Choroid plexus epithelial cell (primary cell): ENCODE data around the gene RSPH10B2.
"Not testable (repeated sequence)": the region's sequence is repeated elsewhere in the genome, so short reads cannot be mapped to it uniquely, and the experiment has no call there.

Experiments used
- DNase-seq: peaks from one replicate; pipeline ENCODE4 v3.0.0-alpha.2; 2010; ENCODE audit warnings: low read depth
- H3K4me3 ChIP-seq: 2 replicates; pipeline ENCODE4 v1.5.1; 2011; ENCODE audit warnings: low read depth, mild to moderate bottlenecking, control low read depth, low read length, moderate library complexity
- TF ChIP-seq, protein P1 (sequence below): conservative IDR thresholded peaks from 2 replicates; pipeline ENCODE4 v1.5.1; 2011; ENCODE audit warnings: low read depth, mild to moderate bottlenecking, control low read depth, inconsistent platforms, low read length, moderate library complexity

The RSPH10B2 gene

DNA sequence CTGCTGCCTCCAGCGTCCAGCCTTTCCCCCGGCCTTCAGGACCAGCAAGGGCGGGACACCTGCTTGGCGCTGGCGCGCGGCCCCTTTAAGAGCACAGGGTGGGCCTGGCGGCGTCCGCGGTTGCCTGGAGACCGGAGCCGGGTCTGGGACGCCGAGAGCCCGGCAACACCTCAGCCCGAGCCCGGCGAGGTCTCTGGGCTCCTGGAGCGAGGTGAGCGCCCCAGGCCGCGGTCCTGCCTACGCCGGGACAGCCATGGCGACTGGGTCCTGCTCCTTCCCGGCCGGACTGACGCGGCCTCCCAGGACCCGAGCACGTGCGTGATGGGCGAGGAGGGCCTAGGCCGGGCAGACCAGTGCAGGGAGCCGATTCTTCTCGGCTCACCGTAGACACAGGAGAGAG lies at the start of gene RSPH10B2:
RSPH10B2 (plus strand) TSS at position 140 of the 400 bp plus-strand sequence. CDS start 3,575 bp downstream, outside the sequence.
- peak within 1 kb of the TSS; percentile 28 for H3K4me3 ChIP-seq
- peak; percentile 2 for DNase-seq

DNA sequence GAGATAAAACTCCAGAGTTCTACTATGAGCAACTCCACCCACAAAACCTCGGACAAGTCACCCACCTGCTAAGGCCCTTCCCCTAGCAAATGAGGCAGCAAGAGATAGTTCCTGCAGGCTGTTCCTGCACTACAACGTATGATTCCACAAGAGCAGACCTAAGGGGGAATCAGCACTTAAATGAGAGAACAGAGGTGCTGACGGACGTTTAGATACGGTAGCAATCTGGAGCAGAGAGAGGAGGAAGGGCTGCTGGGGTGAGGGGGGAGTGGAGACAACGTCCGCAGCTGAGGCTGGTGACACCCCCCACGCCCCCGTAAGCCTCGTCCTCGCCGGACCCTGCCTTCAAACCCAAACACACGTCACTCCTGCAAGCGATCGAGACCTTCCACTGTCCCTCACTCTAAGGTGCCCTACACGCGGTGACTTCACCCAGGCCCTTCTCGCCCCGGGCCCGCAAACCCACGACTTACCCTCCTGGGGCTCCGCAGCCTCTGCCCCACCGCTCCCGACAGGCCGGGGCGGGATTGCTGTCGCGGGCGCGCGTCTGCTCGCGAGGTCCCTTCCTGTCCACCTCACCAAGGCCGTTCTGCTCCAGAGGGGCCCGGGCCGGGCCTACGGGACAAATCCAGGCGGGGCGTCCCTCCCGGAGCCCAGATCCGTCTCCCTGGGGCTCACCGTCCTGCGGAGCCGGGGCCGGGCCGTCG lies 47.8 kb upstream of the RSPH10B2 start:
- TF ChIP-seq, protein P1, sequence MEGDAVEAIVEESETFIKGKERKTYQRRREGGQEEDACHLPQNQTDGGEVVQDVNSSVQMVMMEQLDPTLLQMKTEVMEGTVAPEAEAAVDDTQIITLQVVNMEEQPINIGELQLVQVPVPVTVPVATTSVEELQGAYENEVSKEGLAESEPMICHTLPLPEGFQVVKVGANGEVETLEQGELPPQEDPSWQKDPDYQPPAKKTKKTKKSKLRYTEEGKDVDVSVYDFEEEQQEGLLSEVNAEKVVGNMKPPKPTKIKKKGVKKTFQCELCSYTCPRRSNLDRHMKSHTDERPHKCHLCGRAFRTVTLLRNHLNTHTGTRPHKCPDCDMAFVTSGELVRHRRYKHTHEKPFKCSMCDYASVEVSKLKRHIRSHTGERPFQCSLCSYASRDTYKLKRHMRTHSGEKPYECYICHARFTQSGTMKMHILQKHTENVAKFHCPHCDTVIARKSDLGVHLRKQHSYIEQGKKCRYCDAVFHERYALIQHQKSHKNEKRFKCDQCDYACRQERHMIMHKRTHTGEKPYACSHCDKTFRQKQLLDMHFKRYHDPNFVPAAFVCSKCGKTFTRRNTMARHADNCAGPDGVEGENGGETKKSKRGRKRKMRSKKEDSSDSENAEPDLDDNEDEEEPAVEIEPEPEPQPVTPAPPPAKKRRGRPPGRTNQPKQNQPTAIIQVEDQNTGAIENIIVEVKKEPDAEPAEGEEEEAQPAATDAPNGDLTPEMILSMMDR, result no peak
- DNase-seq, result peak; percentile 51
- H3K4me3 ChIP-seq, result peak overlapping the region; percentile 89

DNA sequence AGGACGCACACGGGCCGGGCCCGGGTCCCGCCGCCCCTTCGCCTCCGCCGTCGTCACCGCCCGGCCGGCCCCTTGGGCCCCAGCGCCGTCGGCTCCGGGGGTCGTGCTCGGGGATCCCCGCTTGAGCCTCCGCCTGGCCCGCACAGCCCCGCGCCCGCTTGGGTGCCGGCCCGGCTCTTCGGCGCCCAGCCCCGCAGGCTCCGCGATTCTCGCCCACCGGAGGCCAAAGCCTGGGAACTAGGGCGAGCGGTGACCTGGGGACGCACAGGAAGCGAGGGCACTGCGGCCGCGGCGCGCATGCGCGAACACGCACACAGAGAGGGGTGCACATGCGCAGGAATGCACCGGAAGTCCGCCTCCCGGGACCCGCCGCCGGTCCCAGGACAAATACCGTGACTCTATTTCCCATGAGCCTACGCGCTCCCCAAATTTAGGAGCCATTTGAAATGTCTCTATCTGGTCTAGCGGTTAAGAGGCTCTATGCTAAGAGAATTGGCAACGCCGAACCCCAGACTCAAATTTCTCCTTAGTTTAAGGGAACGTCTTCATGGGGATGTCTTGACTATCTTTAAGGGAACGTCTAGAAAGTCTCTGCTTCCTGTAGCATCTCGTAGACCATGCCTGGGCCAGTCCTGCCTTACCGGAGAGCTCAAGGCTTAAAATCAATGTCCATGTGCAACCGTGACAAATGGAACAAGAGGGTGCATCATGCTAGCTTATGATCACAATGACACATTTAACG lies 47.1 kb upstream of the RSPH10B2 start, which contains the start of gene ZNF12:
ZNF12 (minus strand) TSS at position 282 of the 742 bp plus-strand sequence. CDS start 1,774 bp downstream, outside the sequence.
- H3K4me3 ChIP-seq, result peak within 1 kb of the TSS; percentile 89
- peak; percentile 95 for DNase-seq
- TF ChIP-seq, protein P1, result no peak

DNA sequence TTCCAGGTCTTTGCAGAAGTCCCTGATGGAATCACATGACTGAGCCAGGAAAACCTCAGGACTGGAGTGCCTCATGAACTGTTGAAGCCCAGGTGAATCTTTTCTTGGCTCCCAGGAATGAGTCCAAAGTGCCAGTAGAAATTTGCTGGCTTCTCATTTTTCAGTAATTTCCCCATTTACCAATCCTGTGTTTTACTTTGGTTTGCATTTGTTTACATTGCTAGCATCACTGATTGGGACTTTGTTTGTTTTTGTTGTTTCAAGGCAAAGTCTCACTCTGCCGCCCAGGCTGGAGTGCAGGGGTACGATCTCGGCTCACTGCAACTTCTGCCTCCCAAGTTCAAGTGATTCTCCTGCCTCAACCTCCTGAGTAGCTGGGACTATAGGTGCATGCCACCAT lies 45.6 kb upstream of the RSPH10B2 start:
- TF ChIP-seq, protein P1, result no peak
- H3K4me3 ChIP-seq, result no peak overlapping the region
- DNase-seq, result no peak

DNA sequence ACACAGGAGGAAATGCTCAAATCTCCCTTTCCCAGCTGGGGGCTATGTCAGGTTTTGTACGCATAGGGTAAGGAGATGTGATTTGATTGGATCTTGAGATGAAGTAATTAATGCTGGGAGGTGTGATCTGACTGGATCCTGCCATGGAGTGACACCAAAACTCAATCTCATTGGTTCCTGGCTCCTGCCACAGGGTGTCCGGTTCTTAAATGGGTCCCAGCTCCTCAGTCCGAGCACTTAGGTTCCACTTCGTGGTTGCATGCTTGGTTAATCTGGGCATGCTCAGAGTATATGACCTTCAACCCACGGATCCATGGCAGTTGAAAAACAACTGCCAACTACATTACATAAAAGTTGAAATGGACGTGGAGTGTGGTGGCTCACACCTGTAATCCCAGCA lies 44.1 kb upstream of the RSPH10B2 start:
- DNase-seq, result no peak
- no peak overlapping the region for H3K4me3 ChIP-seq
- TF ChIP-seq, protein P1, result no peak

DNA sequence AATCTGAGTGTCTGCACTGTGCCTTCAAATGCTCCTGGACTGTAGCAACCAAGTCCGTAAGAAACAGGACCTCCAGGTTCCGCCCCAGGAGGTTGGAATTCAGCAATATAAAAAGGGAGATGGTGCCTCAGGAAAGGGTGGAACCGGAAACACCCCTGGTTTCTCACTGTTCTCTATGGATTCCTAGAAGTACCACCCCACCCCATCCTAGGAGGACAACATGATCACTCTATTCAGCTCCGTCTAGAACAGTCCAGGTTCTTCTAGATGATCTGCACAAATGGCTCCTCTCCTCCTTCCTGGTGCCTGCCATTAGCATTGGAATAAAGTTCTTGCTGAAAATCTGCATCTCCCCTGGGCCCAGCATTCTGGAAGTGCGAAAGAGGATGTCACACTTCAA lies 39.5 kb upstream of the RSPH10B2 start:
- TF ChIP-seq, protein P1, result no peak
- H3K4me3 ChIP-seq, result no peak overlapping the region
- DNase-seq, result no peak

DNA sequence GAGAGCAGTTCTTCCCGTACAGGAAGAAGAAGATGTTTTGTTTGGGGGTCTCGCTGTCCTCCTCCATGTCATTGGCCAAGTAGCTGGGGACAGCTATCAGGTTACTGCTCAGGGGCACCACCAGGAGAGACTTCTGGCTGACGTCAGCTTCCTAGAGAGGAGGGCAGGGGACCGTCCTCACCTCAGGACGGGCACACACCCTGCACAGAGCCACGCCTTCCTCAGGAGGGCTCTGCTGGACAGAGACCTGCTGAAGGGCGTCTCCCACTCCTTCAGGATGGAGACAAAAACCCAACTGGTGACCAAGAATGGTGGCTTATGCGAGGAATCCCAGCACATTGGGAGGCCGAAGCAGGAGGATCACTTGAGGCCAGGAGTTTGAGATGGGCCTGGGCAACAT lies 38.0 kb upstream of the RSPH10B2 start:
- not testable (repeated sequence) for DNase-seq, H3K4me3 ChIP-seq

DNA sequence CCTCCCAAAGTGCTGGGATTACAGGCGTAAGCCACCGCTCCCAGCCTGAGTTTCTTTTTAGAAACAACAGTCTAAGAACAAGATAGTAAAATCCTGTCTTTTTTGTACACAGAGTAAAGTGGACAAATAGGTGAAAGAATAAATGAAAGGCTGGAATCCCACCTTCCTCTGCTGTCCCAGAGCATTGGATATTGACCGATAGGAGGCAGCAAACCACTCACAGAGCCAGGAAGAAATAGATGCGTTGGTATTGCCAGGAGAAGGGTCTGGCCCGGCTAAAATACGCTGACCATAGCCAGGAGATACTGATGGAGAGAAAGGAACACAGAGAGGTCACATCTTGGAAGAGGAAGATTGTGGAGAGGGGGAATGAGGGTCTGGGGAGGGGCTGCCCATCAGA lies 35.8 kb upstream of the RSPH10B2 start:
- H3K4me3 ChIP-seq, result no peak overlapping the region
- TF ChIP-seq, protein P1, result peak; percentile 14
- no peak for DNase-seq

DNA sequence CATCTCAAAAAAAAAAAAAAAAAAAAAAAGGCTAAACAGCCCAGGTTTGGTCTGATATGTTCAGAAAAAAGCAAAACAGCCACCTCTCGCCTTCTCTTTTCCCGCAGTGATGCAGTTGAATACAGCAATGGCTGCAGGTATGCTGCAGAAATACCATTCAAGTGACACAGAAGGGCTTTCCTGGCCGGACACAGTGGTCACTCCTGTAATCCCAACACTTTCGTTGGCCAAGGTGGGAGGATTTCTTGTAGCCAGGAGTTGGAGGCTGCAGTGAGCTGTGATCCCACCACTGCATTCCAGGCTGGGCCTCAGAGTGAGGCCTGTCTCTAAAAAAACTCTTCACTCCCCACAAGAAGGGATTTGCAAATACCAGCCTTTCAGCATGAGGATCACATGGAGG lies 29.6 kb upstream of the RSPH10B2 start:
- not testable (repeated sequence) for DNase-seq, H3K4me3 ChIP-seq
